ENCODE measurements around the gene RINL. TPM values are rescaled to one million over a fixed set of nuclear protein-coding genes. Genes with fewer than 3 reads are reported as not detected.

The RINL gene
- polyA plus RNA-seq, 1 donor from 2014 or later = 0.77 TPM

DNA sequence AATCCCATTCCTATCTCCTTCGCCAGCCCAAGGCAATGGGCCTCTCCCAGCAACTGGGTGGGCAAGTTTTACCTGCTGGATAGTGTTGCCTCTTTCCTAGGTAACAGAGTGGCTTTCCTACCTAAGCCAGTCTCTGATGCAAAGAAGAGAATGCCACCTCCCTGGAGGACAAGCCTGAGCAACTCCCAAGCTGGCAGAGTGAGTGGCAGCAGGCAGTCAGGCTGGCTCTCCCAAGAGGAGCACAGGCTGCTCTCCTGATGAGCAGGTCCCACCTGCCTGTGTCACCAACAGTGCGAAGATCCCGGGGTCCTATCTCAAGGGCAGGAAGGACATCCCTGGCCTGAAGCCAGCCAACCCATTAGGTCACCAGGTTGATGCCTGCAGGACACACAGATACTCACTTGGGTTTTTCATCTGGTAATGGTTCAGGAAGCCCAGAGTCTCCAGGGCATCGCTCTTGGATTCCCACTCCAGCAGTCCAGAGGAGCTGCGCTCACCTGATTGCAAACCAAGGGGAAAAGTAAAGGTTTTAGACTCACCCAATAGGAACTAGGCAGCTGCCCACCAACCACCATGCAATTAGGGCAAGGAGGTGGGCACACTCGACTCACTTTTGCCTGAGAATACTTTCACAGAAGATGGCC is 41.0 kb downstream of the RINL start:
- H3K9ac ChIP-seq (ENCODE audit: low read length) = no peak overlapping the region
- no peaks in the 10 kb centered on the region for H3K36me3 ChIP-seq (ENCODE audit: insufficient read depth, low read length)

GRCh38 chr19:38836159-38836982 is 41.7 kb downstream of the RINL start:
- Histone ChIP-seq H4K20me1 (ENCODE audit: insufficient read depth) (no peaks in the 10 kb centered on the region), H2AFZ (ENCODE audit: low read depth, low read length) (no peak overlapping the region), H3K79me2 (replicated peaks; ENCODE audit: insufficient read depth, low read length) (peaks cover 2% of the 10 kb centered on the region), H3K9ac (ENCODE audit: low read length) (no peak overlapping the region), H3K27me3 (ENCODE audit: insufficient read depth, low read depth, low read length) (no peaks in the 10 kb centered on the region), H3K4me2 (ENCODE audit: low read length) (no peak overlapping the region), H3K4me3 (ENCODE audit: low read length) (no peak overlapping the region), H3K27ac (ENCODE audit: low read length) (no peak overlapping the region), H3K36me3 (ENCODE audit: insufficient read depth, low read length) (no peaks in the 10 kb centered on the region), H3F3A (ENCODE audit: insufficient read depth, low read length, poor library complexity, severe bottlenecking) (no peaks in the 10 kb centered on the region), H3K9me3 (ENCODE audit: low read length) (no peaks in the 10 kb centered on the region), H3K9me2 (ENCODE audit: insufficient read depth, low read length) (no peaks in the 10 kb centered on the region)
- TF ChIP-seq, protein P1, sequence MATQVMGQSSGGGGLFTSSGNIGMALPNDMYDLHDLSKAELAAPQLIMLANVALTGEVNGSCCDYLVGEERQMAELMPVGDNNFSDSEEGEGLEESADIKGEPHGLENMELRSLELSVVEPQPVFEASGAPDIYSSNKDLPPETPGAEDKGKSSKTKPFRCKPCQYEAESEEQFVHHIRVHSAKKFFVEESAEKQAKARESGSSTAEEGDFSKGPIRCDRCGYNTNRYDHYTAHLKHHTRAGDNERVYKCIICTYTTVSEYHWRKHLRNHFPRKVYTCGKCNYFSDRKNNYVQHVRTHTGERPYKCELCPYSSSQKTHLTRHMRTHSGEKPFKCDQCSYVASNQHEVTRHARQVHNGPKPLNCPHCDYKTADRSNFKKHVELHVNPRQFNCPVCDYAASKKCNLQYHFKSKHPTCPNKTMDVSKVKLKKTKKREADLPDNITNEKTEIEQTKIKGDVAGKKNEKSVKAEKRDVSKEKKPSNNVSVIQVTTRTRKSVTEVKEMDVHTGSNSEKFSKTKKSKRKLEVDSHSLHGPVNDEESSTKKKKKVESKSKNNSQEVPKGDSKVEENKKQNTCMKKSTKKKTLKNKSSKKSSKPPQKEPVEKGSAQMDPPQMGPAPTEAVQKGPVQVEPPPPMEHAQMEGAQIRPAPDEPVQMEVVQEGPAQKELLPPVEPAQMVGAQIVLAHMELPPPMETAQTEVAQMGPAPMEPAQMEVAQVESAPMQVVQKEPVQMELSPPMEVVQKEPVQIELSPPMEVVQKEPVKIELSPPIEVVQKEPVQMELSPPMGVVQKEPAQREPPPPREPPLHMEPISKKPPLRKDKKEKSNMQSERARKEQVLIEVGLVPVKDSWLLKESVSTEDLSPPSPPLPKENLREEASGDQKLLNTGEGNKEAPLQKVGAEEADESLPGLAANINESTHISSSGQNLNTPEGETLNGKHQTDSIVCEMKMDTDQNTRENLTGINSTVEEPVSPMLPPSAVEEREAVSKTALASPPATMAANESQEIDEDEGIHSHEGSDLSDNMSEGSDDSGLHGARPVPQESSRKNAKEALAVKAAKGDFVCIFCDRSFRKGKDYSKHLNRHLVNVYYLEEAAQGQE (IDR thresholded peaks at IDR 0.05; ENCODE audit: borderline replicate concordance) = no peak
- TF ChIP-seq RAD21 (conservative IDR thresholded peaks at IDR 0.05) = no peak
- TF ChIP-seq SMC3 (conservative IDR thresholded peaks at IDR 0.05; ENCODE audit: poor library complexity) = no peak
- TF ChIP-seq EP300 (conservative IDR thresholded peaks at IDR 0.05; ENCODE audit: poor library complexity, severe bottlenecking) = no peak
- no peak for TF ChIP-seq TAF1 (IDR thresholded peaks at IDR 0.05; ENCODE audit: low read depth)
- TF ChIP-seq, protein P2, sequence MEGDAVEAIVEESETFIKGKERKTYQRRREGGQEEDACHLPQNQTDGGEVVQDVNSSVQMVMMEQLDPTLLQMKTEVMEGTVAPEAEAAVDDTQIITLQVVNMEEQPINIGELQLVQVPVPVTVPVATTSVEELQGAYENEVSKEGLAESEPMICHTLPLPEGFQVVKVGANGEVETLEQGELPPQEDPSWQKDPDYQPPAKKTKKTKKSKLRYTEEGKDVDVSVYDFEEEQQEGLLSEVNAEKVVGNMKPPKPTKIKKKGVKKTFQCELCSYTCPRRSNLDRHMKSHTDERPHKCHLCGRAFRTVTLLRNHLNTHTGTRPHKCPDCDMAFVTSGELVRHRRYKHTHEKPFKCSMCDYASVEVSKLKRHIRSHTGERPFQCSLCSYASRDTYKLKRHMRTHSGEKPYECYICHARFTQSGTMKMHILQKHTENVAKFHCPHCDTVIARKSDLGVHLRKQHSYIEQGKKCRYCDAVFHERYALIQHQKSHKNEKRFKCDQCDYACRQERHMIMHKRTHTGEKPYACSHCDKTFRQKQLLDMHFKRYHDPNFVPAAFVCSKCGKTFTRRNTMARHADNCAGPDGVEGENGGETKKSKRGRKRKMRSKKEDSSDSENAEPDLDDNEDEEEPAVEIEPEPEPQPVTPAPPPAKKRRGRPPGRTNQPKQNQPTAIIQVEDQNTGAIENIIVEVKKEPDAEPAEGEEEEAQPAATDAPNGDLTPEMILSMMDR (IDR thresholded peaks at IDR 0.05; ENCODE audit: poor library complexity, severe bottlenecking) = no peak
- no peak for TF ChIP-seq EZH2 (IDR thresholded peaks at IDR 0.05; ENCODE audit: borderline replicate concordance, insufficient read depth, low read length, poor library complexity, severe bottlenecking)
- TF ChIP-seq POLR2AphosphoS5 (IDR thresholded peaks at IDR 0.05) = no peak
- no peak for TF ChIP-seq MXI1 (conservative IDR thresholded peaks at IDR 0.05; ENCODE audit: poor library complexity, severe bottlenecking)

More for the DNA sequence above, 41.0 kb downstream of the RINL start:
- Histone ChIP-seq H4K20me1 (ENCODE audit: insufficient read depth) (no peaks in the 10 kb centered on the region), H3K4me3 (ENCODE audit: low read length) (no peak overlapping the region), H3F3A (ENCODE audit: insufficient read depth, low read length, poor library complexity, severe bottlenecking) (no peaks in the 10 kb centered on the region), H3K9me2 (ENCODE audit: insufficient read depth, low read length) (no peaks in the 10 kb centered on the region), H3K4me2 (ENCODE audit: low read length) (no peak overlapping the region), H2AFZ (ENCODE audit: low read depth, low read length) (no peak overlapping the region), H3K27me3 (ENCODE audit: insufficient read depth, low read depth, low read length) (no peaks in the 10 kb centered on the region), H3K79me2 (replicated peaks; ENCODE audit: insufficient read depth, low read length) (no peaks in the 10 kb centered on the region), H3K9me3 (ENCODE audit: low read length) (no peaks in the 10 kb centered on the region), H3K27ac (ENCODE audit: low read length) (no peak overlapping the region)
- TF ChIP-seq EZH2 (IDR thresholded peaks at IDR 0.05; ENCODE audit: borderline replicate concordance, insufficient read depth, low read length, poor library complexity, severe bottlenecking) (no peak), EP300 (conservative IDR thresholded peaks at IDR 0.05; ENCODE audit: poor library complexity, severe bottlenecking) (no peak), TAF1 (IDR thresholded peaks at IDR 0.05; ENCODE audit: low read depth) (no peak), RAD21 (conservative IDR thresholded peaks at IDR 0.05) (no peak), POLR2AphosphoS5 (IDR thresholded peaks at IDR 0.05) (no peak)
- TF ChIP-seq, protein P2 (IDR thresholded peaks at IDR 0.05; ENCODE audit: poor library complexity, severe bottlenecking) = no peak
- TF ChIP-seq, protein P1 (IDR thresholded peaks at IDR 0.05; ENCODE audit: borderline replicate concordance) = no peak

Data from neural cell (in vitro differentiated cells).